K562 (cell line): ENCODE data around the gene ARHGAP26. TPM values are rescaled to one million over a fixed set of nuclear protein-coding genes. Genes with fewer than 3 reads are reported as not detected.

Source experiments
- ATAC-seq: fragments of 200-7000 bp; cut with Tn5 transposase; 3 replicates; pipeline ENCODE4 v1.9.1; 2020; ENCODE audit warnings: moderate library complexity
- BruUV-seq: library from RNA; stranded (reverse); fragments of 400-500 nt; replicated peaks from 2 replicates; lab custom pipeline; 2021; lab: Mats Ljungman, UMichigan
- CTCF ChIA-PET: fragments of 300-600 bp; formaldehyde crosslinking; extraction: SDS; loops from one replicate; lab custom pipeline; 2021; ENCODE audit warnings: low intra/inter-chr PET ratio; lab: Yijun Ruan, JAX
- POLR2A ChIA-PET: fragments of 300-600, 350-650 bp; sonication (Branson Sonifier 250); formaldehyde crosslinking; extraction: SDS; loops from one replicate; lab custom pipeline; 2021; ENCODE audit warnings: antibody characterized with exemption, inconsistent platforms; lab: Yijun Ruan, JAX
- DNase-seq, 4 experiments: peaks; one replicate each; pipeline versions ENCODE4 v3.0.0 to v3.0.0-alpha.2; 2011 to 2018; ENCODE audit warnings: low spot score in 3 of 4, mixed read lengths in 3 of 4; ENCODE audit errors: extremely low read depth in 1 of 4
- FAIRE-seq: peaks from 2 replicates; lab custom pipeline; 2011; peaks lifted over from hg19 to GRCh38; lab: Jason Lieb, UNC
- H2AFZ ChIP-seq: 2 replicates; pipeline ENCODE4 v1.6.0; 2011; ENCODE audit warnings: low read depth, low read length, control low read depth, inconsistent platforms
- H3K27ac ChIP-seq: fragments of 200-600 bp; 3 replicates; pipeline ENCODE4 v1.8.0; 2011; ENCODE audit warnings: low read depth, mild to moderate bottlenecking, control low read depth, inconsistent platforms, low read length, moderate library complexity, mixed read lengths; ENCODE audit errors: extremely low read depth
- H3K27me3 ChIP-seq, 2 experiments: fragments of 300-600 bp in 1 of 2; 2 replicates in 1 of 2; 3 replicates in 1 of 2; pipeline versions ENCODE4 v1.6.0 to v1.8.0; 2011; ENCODE audit warnings: inconsistent platforms in 2 of 2, low read length in 2 of 2, mild to moderate bottlenecking in 1 of 2, mixed read lengths in 1 of 2, moderate library complexity in 1 of 2; ENCODE audit not compliant: control insufficient read depth in 2 of 2, insufficient read depth in 2 of 2
- H3K36me3 ChIP-seq: fragments of 300-600 bp; 3 replicates; pipeline ENCODE4 v1.8.0; 2011; ENCODE audit warnings: mild to moderate bottlenecking, low read length, inconsistent platforms; ENCODE audit not compliant: control insufficient read depth, insufficient read depth
- H3K4me1 ChIP-seq, 2 experiments: fragments of 200-600 bp in 1 of 2; replicated peaks in 1 of 2; 2 replicates in 1 of 2; 3 replicates in 1 of 2; pipeline versions ENCODE4 v1.5.1 to v1.8.0; 2011; ENCODE audit warnings: inconsistent platforms in 2 of 2, low read length in 2 of 2, mild to moderate bottlenecking in 1 of 2, mixed read lengths in 1 of 2, moderate library complexity in 1 of 2; ENCODE audit not compliant: control insufficient read depth in 2 of 2, insufficient read depth in 2 of 2
- H3K4me2 ChIP-seq: 2 replicates; pipeline ENCODE4 v1.6.1; 2011; ENCODE audit warnings: low read length, control low read depth, inconsistent platforms, mixed read lengths; ENCODE audit not compliant: insufficient read depth
- H3K4me3 ChIP-seq: fragments of 200-600 bp; sonication (generic), shearing (Covaris generic); 2 replicates; pipeline ENCODE4 v1.5.1; 2016; ENCODE audit warnings: control low read depth, inconsistent platforms
- H3K79me2 ChIP-seq: fragments of 200-600 bp; 3 replicates; pipeline ENCODE4 v1.8.0; 2011; ENCODE audit warnings: low read length, inconsistent platforms; ENCODE audit not compliant: control insufficient read depth, insufficient read depth
- H3K9ac ChIP-seq, 2 experiments: 2 replicates each; pipeline versions ENCODE4 v1.6.0 to v1.6.1; 2011; ENCODE audit warnings: low read depth in 2 of 2, low read length in 2 of 2, control low read depth in 1 of 2, inconsistent platforms in 1 of 2, mild to moderate bottlenecking in 1 of 2, mixed read lengths in 1 of 2; ENCODE audit not compliant: insufficient read depth in 1 of 2
- H3K9me1 ChIP-seq: one replicate; pipeline ENCODE4 v1.6.0; 2011; ENCODE audit warnings: inconsistent platforms, mild to moderate bottlenecking, low read length, moderate library complexity; ENCODE audit not compliant: control insufficient read depth, insufficient read depth
- H3K9me3 ChIP-seq: replicated peaks from 2 replicates; pipeline ENCODE4 v1.5.1; 2011; ENCODE audit warnings: low read depth, low read length, inconsistent platforms; ENCODE audit not compliant: control insufficient read depth, insufficient read depth
- H4K20me1 ChIP-seq: replicated peaks from 2 replicates; pipeline ENCODE4 v1.6.1; 2011; ENCODE audit warnings: low read length, inconsistent platforms, mixed read lengths; ENCODE audit not compliant: control insufficient read depth, insufficient read depth
- ARID3A ChIP-seq: IDR thresholded peaks from 2 replicates; pipeline ENCODE4 v1.6.1; 2012; ENCODE audit warnings: low read depth, low read length, improper control_type of control experiment, borderline replicate concordance
- CEBPB ChIP-seq: fragments of 450-650 bp; IDR thresholded peaks from 2 replicates; pipeline ENCODE4 v1.6.1; 2016; ENCODE audit warnings: missing genetic modification characterization, missing compliant biosample characterization
- CEBPG ChIP-seq, 3 experiments: fragments of 200-800 bp in 1 of 3; sonication (Bioruptor generic) in 1 of 3; sonication (generic) in 1 of 3; formaldehyde crosslinking in 1 of 3; IDR thresholded peaks in 2 of 3; conservative IDR thresholded peaks in 1 of 3; 2 replicates each; pipeline versions ENCODE4 v1.6.1 to v1.8.0; 2016 to 2022; ENCODE audit warnings: missing compliant biosample characterization in 2 of 3, missing genetic modification characterization in 2 of 3, mild to moderate bottlenecking in 1 of 3, missing genetic modification reagents in 1 of 3
- FOSL1 ChIP-seq: fragments of 200-800 bp; sonication (Bioruptor generic); conservative IDR thresholded peaks from 2 replicates; pipeline ENCODE4 v1.6.1; 2016; ENCODE audit warnings: missing genetic modification characterization, missing compliant biosample characterization
- NCOA2 ChIP-seq, 2 experiments: fragments of 450-650 bp; IDR thresholded peaks; 2 replicates each; pipeline ENCODE4 v1.6.1; 2018; ENCODE audit warnings: mild to moderate bottlenecking in 2 of 2, moderate library complexity in 1 of 2; ENCODE audit not compliant: partially characterized antibody in 2 of 2
- WGBS: fragments of 100-300 bp; shearing (Covaris generic); methylation state at CpG from one replicate; pipeline ENCODE4 v1.1.6; 2016; ENCODE audit warnings: low coverage, mixed read lengths; ENCODE audit not compliant: insufficient coverage; ENCODE audit errors: missing lambda C conversion rate; 5-methylcytosine and 5-hydroxymethylcytosine counted together
- in situ Hi-C: fragments of 300-500 bp; cut with MboI; formaldehyde crosslinking; loops from 4 replicates; pipeline ENCODE4 v1.15.0; 2018; ENCODE audit warnings: inconsistent platforms, mixed read lengths
- intact Hi-C: fragments of 100-400 bp; cut with micrococcal nuclease; formaldehyde crosslinking; loops from 2 replicates; pipeline ENCODE4 v1.14.2; 2022
- polyA plus RNA-seq, 8 experiments: library from polyadenylated mRNA; depleted of rRNA in 4 of 8; stranded (reverse) in 5 of 8; unstranded in 3 of 8; fragments of >200 nt; fragmentation: Nextera tagmentation in 2 of 8; fragmentation: Illumina TruSeq in 1 of 8; extraction: Ambion mirVana in 2 of 8; extraction: Trizol in 1 of 8; gene quantifications; 2 replicates each; pipeline versions ENCODE4 v1.2.1 to v1.2.3, GENCODE V29; 2011 to 2014; ENCODE audit warnings: inconsistent platforms in 1 of 8, missing spikeins in 1 of 8
- total RNA-seq, 7 experiments: library from RNA; depleted of rRNA in 6 of 7; stranded (reverse); fragments of >200 nt in 6 of 7; fragmentation: Illumina TruSeq in 2 of 7; extraction: Trizol in 2 of 7; gene quantifications; 2 replicates each; pipeline versions ENCODE4 v1.2.1 to v1.2.3, GENCODE V29; 2011 to 2021; ENCODE audit warnings: low replicate concordance in 1 of 7
- TF ChIP-seq, protein P1 (sequence below): fragments of 450-650 bp; conservative IDR thresholded peaks from 2 replicates; pipeline ENCODE4 v1.6.1; 2016; ENCODE audit warnings: missing genetic modification characterization, low read depth, mild to moderate bottlenecking, control low read depth, missing compliant biosample characterization
- TF ChIP-seq, protein P2 (sequence below): fragments of 450-650 bp; IDR thresholded peaks from 2 replicates; pipeline ENCODE4 v1.6.1; 2016; ENCODE audit warnings: low read depth, mild to moderate bottlenecking, moderate library complexity

Gene ARHGAP26
- total and polyA plus RNA-seq, 9 of the 15 experiments (the other 6 are each of a cell fraction or from before 2014, with no cell fraction given) = 0.13 to 1.1 (median 0.55) TPM

DNA sequence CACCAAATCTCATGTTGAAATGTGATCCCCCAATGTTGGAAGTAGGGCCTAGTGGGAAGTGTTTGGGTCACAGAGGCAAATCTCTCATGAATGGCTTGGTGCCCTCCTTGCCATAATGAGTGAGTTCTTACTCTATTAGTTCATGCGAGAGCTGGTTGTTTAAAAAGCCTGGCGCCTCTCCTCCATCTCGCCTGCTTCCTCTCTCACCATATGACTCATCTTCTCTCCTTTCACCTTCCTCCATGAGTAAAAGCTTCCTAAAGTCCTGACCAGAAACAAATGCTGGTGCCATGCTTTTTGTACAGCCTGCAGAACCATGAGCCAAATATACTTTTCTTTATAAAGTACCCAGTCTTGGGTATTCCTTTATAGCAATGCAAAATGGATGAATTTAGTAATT is 20.9 kb upstream of the ARHGAP26 start:
- Histone ChIP-seq H3K27ac (no peak overlapping the region), H3K27me3 (no peaks in the 10 kb centered on the region), H3K9ac (no peak overlapping the region), H3K9me1 (no peaks in the 10 kb centered on the region), H3K4me3 (no peak overlapping the region), H4K20me1 (no peaks in the 10 kb centered on the region), H3K4me2 (no peak overlapping the region), H2AFZ (no peak overlapping the region), H3K36me3 (no peaks in the 10 kb centered on the region), H3K79me2 (no peaks in the 10 kb centered on the region), H3K4me1 (no peaks in the 10 kb centered on the region), H3K9me3 (no peaks in the 10 kb centered on the region)
- in situ Hi-C loops (no loop called here), intact Hi-C loops (loop anchor here (2.0 kb wide), 1 partner anchor 117 kb away; no protein-coding TSS in a partner anchor)
- WGBS = 0% methylated on average over 3 of the region's 3 CpGs
- TF ChIP-seq FOSL1 (tag) = peak; percentile 89
- TF ChIP-seq NCOA2 (IDR thresholded peaks at IDR 0.05; ENCODE audit: partially characterized antibody in 2 of 2) = no peak
- BruUV-seq = no TSS peak
- no peak for FAIRE-seq
- ChIA-PET POLR2A (interaction anchor here (0.7 to 1.5 kb wide), 2 partner anchors 9 to 118 kb away, joined by 4 to 5 read pairs; no protein-coding TSS in a partner anchor), CTCF (interaction anchor here (1.1 to 5.4 kb wide), 4 partner anchors 118 to 167 kb away, joined by 3 to 47 read pairs (median 10); no protein-coding TSS in a partner anchor)
- no peak for ATAC-seq
- no peak for DNase-seq

- H3K36me3 ChIP-seq = no peaks in the 10 kb centered on the region
- H3K4me3 ChIP-seq = no peak overlapping the region
- ATAC-seq (no peak), DNase-seq (no peak), FAIRE-seq (no peak)
- no peaks in the 10 kb centered on the region for H3K9me3 ChIP-seq
- H3K9ac ChIP-seq = no peak overlapping the region
- in situ Hi-C loops (no loop called here), intact Hi-C loops (no loop called here)
- CTCF ChIA-PET = no interaction called here
- H3K4me1 ChIP-seq = no peaks in the 10 kb centered on the region
- POLR2A ChIA-PET = interaction anchor here (1.2 to 1.3 kb wide), 2 partner anchors 12 kb away, joined by 3 to 4 read pairs; no protein-coding TSS in a partner anchor
- BruUV-seq = no TSS peak
- TF ChIP-seq CEBPG (CRISPR knock-in tag; IDR thresholded peaks at IDR 0.05) (no peak), CEBPG (tag; conservative IDR thresholded peaks at IDR 0.05 in 1 of 2, IDR thresholded peaks at IDR 0.05 in 1 of 2) (0 out of 4 replicates have a peak, but pooled peaks have one; percentile 28 to 33), CEBPB (tag) (0 out of 2 replicates have a peak, but pooled peaks have one; percentile 11), ARID3A (no peak)
- TF ChIP-seq, protein P1, sequence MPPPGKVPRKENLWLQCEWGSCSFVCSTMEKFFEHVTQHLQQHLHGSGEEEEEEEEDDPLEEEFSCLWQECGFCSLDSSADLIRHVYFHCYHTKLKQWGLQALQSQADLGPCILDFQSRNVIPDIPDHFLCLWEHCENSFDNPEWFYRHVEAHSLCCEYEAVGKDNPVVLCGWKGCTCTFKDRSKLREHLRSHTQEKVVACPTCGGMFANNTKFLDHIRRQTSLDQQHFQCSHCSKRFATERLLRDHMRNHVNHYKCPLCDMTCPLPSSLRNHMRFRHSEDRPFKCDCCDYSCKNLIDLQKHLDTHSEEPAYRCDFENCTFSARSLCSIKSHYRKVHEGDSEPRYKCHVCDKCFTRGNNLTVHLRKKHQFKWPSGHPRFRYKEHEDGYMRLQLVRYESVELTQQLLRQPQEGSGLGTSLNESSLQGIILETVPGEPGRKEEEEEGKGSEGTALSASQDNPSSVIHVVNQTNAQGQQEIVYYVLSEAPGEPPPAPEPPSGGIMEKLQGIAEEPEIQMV = no peak
- TF ChIP-seq, protein P2, sequence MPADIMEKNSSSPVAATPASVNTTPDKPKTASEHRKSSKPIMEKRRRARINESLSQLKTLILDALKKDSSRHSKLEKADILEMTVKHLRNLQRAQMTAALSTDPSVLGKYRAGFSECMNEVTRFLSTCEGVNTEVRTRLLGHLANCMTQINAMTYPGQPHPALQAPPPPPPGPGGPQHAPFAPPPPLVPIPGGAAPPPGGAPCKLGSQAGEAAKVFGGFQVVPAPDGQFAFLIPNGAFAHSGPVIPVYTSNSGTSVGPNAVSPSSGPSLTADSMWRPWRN = no peak
- no peak overlapping the region for H3K4me2 ChIP-seq
- no peaks in the 10 kb centered on the region for H3K27me3 ChIP-seq
- 0% methylated on average over 3 of the region's 3 CpGs for WGBS
- H3K27ac ChIP-seq = no peak overlapping the region
- no peaks in the 10 kb centered on the region for H3K9me1 ChIP-seq
- no peaks in the 10 kb centered on the region for H3K79me2 ChIP-seq
- no peaks in the 10 kb centered on the region for H4K20me1 ChIP-seq
- H2AFZ ChIP-seq = no peak overlapping the region
Observed at GRCh38 chr5:142753116-142753631, 17.0 kb upstream of the ARHGAP26 start.
